ENCODE measurements around the gene KRTAP23-1.

KRTAP23-1 gene

GRCh38 chr21:30337772-30338171, 10.6 kb downstream of the KRTAP23-1 start:
- no peak for TF ChIP-seq CTCF (IDR thresholded peaks at IDR 0.05; ENCODE audit: low read depth, low read length)
- DNase-seq (ENCODE audit: low read depth in 2 of 2), result no peak
- no peak overlapping the region for H3K4me3 ChIP-seq (replicated peaks in 1 of 2; ENCODE audit: low read depth in 2 of 2, low read length in 2 of 2)

GRCh38 chr21:30337276-30337744, 11.1 kb downstream of the KRTAP23-1 start, which contains the start of gene KRTAP27-1:
Gene KRTAP27-1 (minus strand): TSS chr21:30337694. CDS start chr21:30337668, 26 bp downstream.
- H3K4me3 ChIP-seq (replicated peaks in 1 of 2; ENCODE audit: low read depth in 2 of 2, low read length in 2 of 2), result no peak within 1 kb of the TSS
- DNase-seq (ENCODE audit: low read depth in 2 of 2), result no peak
- TF ChIP-seq CTCF (IDR thresholded peaks at IDR 0.05; ENCODE audit: low read depth, low read length), result no peak

- TF ChIP-seq CTCF (IDR thresholded peaks at IDR 0.05; ENCODE audit: low read depth, low read length), result no peak
- H3K4me3 ChIP-seq (replicated peaks in 1 of 2; ENCODE audit: low read depth in 2 of 2, low read length in 2 of 2), result no peak overlapping the region
- peak; percentile 50 to 61 for DNase-seq (ENCODE audit: low read depth in 2 of 2)
These were observed 11.8 kb downstream of the KRTAP23-1 start for GRCh38 chr21:30336596-30336995.

- DNase-seq (ENCODE audit: low read depth in 2 of 2), result no peak
- no peak overlapping the region for H3K4me3 ChIP-seq (replicated peaks in 1 of 2; ENCODE audit: low read depth in 2 of 2, low read length in 2 of 2)
These were observed 14.7 kb downstream of the KRTAP23-1 start for GRCh38 chr21:30333736-30334135.

GRCh38 chr21:30332681-30333080, 15.7 kb downstream of the KRTAP23-1 start:
- TF ChIP-seq CTCF (IDR thresholded peaks at IDR 0.05; ENCODE audit: low read depth, low read length), result no peak
- no peak overlapping the region for H3K4me3 ChIP-seq (replicated peaks in 1 of 2; ENCODE audit: low read depth in 2 of 2, low read length in 2 of 2)
- no peak for DNase-seq (ENCODE audit: low read depth in 2 of 2)

More at GRCh38 chr21:30333736-30334135, 14.7 kb downstream of the KRTAP23-1 start:
- no peak for TF ChIP-seq CTCF (IDR thresholded peaks at IDR 0.05; ENCODE audit: low read depth, low read length)

GRCh38 chr21:30329203-30329875, 19.1 kb downstream of the KRTAP23-1 start:
- no peak overlapping the region for H3K4me3 ChIP-seq (replicated peaks in 1 of 2; ENCODE audit: low read depth in 2 of 2, low read length in 2 of 2)
- DNase-seq (ENCODE audit: low read depth in 2 of 2), result peak in 1 of 2 donors; percentile 17
- TF ChIP-seq CTCF (IDR thresholded peaks at IDR 0.05; ENCODE audit: low read depth, low read length), result no peak
